ENCODE results near the gene TMEM225B.
"Not testable (repeated sequence)": the region's sequence is repeated elsewhere in the genome, so short reads cannot be mapped to it uniquely, and the experiment has no call there.

Gene TMEM225B

GRCh38 chr7:99623702-99624447 is 25.8 kb downstream of the TMEM225B start:
- DNase-seq (ENCODE audit: low read depth): no peak

GRCh38 chr7:99624484-99624883 is 26.4 kb downstream of the TMEM225B start:
- peak; percentile 46 for DNase-seq (ENCODE audit: low read depth)

- no peak for DNase-seq (ENCODE audit: low read depth)
Observed at GRCh38 chr7:99625321-99625720, 27.3 kb downstream of the TMEM225B start.

GRCh38 chr7:99625961-99626360 is 27.9 kb downstream of the TMEM225B start:
- no peak for DNase-seq (ENCODE audit: low read depth)

GRCh38 chr7:99626661-99627060 is 28.6 kb downstream of the TMEM225B start:
- DNase-seq (ENCODE audit: low read depth): no peak

DNA sequence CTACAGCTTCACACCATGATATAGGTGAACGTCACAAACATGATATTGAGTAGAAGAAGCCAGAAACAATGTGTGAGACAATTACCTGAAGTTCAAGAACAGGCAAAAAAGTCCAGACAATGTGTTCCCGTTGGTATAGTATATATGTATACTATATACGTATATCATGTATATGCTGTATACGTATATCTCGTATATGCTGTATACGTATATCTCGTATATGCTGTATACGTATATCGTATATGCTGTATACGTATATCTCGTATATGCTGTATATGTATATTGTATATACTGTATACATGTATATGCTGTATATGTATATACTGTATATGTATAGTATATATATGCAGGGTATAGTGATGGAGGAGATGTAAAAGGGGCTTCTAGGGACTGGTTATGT is 29.4 kb downstream of the TMEM225B start:
- no peak for DNase-seq (ENCODE audit: low read depth)

DNA sequence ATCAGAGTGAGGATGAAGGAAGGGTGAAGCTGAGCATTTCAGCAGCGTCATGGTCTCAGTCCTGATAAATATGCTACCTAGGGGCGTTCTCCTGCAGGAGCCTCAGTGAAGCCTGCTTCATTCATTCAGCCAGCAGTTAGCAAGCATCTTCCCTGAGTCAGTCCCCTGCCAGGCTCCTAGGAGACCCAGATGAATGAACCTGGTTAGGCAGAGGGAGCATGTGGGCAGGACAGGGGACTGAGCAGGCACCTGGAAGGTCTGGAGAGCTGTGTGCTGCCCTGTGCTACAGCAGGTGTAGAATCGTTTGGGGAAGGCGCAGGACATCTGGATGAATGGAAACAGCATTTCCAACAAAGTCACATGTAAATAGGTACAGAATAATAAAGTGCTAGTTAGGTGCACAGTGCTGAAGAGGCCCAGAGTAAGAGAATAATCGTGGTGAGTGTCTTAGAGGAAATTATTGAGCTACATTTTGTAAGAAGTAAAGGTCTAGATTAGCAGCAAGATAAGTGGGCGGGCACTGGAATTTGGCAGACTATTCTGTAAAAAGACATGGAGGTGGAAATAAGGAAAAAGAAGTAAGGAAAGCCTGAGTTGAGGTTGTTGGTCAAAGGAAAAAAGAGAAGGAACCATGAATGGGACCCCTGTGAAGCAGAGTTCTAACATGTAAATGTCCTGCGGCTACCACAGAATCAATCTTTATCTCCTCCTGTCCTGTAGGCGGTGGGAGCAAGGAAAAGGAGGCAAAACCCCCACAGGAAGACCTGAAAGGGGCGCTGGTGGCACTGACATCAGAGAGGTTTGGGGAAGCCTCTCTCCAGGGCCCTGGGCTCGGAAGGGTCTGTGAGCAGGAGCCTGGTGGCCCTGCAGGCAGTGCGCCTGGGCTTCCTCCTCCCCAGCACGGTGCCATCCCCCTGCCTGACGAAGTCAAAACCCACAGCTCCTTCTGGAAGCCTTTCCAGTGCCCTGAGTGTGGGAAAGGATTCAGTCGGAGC is 30.7 kb downstream of the TMEM225B start:
- DNase-seq (ENCODE audit: low read depth): no peak

GRCh38 chr7:99629643-99630042 is 31.6 kb downstream of the TMEM225B start:
- DNase-seq (ENCODE audit: low read depth): no peak

DNA sequence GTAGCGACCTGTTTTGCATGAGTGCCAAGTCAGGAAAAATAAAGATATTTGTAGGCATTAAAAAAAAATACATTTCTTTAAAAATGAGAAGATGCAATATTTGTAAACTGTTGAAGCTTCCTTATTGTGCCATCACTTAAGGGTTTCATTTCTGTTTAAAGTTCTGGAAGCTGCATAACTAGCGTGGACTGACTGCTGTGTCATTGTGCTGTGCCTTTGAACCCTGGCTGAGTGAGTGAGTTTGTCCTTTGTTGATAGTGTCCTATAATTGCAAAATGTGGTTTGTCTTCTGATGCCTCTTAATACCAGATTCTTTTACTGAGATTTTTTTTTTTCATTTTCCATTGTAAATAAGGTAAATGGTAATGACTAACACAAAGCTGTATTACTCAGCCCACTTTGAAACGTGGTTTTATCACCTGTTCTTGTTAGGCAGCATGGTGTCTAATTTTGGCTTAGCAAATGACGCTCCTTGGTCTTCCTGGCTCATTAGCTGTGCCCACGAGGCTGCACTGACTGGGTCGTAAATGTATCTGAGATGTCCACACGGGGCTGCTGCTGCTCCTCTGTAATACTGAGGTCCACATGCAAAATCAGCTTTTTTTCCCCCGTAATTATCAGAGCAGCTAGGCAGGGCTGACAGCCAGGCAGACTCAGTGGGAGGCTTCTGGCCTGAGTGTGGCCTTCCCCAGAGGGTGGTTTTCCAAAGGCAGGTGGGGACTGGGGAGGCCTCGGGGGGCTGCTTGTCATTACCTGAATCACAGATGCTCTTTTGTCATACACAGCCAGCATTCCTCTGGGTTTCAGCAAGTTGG is 33.4 kb downstream of the TMEM225B start:
- no peak for DNase-seq (ENCODE audit: low read depth)

- not testable (repeated sequence) for DNase-seq (ENCODE audit: low read depth)
Observed at GRCh38 chr7:99637414-99637813, 39.3 kb downstream of the TMEM225B start.

DNA sequence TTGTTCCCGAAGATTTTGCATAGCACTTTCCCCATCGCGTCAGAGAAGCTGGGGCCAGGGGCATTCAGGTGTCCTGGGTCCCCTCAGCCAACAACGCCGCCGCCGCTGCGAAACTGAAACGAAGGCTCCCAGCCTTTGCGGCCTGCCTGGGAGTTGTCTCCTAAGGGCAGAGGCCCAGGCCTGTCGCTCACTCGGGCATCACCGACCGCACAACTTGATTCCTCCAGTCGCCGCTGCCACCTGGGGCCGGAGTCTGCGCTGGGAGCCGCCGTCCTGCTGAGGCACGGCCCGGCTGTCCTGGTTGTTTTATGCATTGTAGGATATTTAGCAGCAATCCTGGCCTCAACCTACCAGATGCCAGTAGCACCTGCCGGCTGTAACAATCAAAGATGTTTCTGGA is 40.7 kb downstream of the TMEM225B start:
- DNase-seq (ENCODE audit: low read depth): no peak

DNA sequence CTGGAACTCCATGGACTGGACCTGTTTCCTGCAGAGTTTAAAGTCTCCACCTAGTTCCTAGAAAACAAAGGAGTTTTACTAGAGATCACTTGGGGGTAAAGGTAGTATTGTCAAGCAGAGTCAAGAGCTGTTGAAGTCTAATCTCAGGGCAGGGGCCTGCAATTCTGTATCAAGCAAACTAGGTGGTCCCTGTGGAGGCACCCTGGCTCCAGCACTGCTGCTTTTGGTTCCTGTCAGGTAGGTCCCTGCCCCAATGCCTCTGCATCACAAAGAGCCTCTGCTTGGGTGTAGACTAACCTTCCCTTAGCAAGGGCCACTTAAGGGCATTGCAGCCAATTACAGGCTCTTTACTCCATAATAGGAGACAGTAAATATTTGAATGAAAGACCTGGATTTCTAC is 41.2 kb downstream of the TMEM225B start:
- DNase-seq (ENCODE audit: low read depth): no peak

GRCh38 chr7:99642027-99642426 is 44.0 kb downstream of the TMEM225B start:
- DNase-seq (ENCODE audit: low read depth): no peak

GRCh38 chr7:99643464-99643863 is 45.4 kb downstream of the TMEM225B start:
- no peak for DNase-seq (ENCODE audit: low read depth)

DNA sequence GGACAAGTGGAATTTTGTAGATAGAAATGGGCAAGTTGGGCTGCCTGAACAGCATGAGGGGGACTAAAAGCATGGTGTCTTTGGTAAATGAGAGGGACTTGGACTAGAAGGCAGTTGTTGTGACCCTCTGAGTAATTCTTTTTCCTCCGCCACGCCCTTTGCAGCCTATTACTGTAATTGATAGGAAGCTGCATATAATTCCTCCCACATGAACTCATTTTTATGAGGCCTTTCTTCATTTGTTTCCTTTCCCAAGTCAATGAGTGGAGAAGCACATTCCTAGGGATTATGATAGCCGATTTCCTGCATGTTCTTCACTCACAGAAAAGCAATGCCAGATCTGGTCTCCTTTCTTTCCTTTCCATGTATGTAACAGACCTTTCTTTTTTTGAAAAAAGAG is 46.4 kb downstream of the TMEM225B start:
- DNase-seq (ENCODE audit: low read depth): no peak

DNA sequence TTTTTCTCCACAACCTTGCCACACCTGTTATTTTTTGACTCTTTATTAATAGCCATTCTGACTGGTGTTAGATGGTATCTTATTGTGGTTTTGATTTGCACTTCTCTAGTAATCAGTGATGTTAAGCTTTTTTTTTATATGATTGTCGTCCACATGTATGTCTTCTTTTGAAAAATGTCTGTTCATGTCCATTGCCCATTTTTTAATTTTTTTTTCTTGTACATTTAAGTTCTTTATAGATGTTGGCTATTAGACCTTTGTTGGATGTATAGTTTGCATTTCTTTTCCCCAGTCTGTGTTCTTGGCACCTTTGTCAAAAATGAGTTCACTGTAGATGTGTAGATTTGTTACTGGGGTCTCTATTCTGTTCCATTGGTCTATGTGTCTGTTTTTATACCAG is 47.5 kb downstream of the TMEM225B start:
- no peak for DNase-seq (ENCODE audit: low read depth)

DNA sequence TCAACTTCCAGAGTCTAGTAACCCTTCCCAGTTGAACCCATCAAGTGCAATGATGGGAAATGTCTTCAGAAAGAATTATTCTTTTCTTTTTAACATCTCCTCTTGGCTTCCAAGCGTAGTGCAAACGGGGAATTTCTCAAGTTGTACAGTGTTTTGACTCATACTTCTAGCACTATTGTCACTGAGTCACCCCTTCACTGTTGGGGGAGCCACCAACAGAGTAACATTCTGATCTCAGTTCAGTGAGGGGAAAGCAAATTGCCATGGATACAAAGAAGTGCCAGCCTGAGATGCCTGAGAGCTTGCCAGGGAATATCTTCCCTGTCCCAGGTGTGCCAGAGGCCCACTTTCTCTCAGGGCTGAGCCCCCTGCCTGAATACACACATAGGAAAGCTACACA is 50.8 kb downstream of the TMEM225B start:
- no peak for DNase-seq (ENCODE audit: low read depth)

GRCh38 chr7:99651290-99651689 is 53.2 kb downstream of the TMEM225B start:
- no peak for DNase-seq (ENCODE audit: low read depth)

GRCh38 chr7:99652671-99653070 is 54.6 kb downstream of the TMEM225B start:
- DNase-seq (ENCODE audit: low read depth): no peak

GRCh38 chr7:99653269-99653668 is 55.2 kb downstream of the TMEM225B start:
- DNase-seq (ENCODE audit: low read depth): not testable (repeated sequence)

DNA sequence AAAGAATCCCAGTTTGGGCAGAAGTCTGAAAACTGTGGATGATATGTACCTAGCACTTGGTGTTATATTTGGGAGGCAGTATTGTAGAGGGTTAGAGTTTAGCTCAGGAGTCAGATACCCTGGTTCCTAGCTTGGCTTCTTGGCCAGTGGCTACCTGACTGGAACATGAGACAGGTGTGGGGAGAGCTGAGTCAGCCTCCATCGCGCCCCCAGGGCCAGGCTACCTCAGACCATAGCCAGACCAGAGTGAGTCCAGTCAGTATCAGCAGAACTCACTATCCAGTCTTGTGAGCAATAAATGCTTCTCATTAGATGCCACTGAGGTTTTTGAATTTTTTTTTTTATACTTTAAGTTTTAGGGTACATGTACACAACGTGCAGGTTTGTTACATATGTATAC is 55.7 kb downstream of the TMEM225B start:
- no peak for DNase-seq (ENCODE audit: low read depth)

DNA sequence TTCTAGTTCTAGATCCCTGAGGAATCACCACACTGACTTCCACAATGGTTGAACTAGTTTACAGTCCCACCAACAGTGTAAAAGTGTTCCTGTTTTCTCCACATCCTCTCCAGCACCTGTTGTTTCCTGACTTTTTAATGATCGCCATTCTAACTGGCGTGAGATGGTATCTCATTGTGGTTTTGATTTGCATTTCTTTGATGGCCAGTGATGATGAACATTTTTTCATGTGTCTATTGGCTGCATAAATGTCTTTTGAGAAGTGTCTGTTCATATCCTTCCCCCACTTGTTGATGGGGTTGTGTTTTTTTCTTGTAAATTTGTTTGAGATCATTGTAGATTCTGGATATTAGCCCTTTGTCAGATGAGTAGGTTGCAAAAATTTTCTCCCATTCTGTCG is 56.6 kb downstream of the TMEM225B start:
- not testable (repeated sequence) for DNase-seq (ENCODE audit: low read depth)
